SK-N-SH (cell line): Measurements from ENCODE around the gene HECTD2. TPM values are rescaled to one million over a fixed set of nuclear protein-coding genes. Genes with fewer than 3 reads are reported as not detected.

Experiments used
- CTCF ChIA-PET: fragments of 300-600, 350-600 bp; formaldehyde crosslinking; extraction: SDS; loops from one replicate; lab custom pipeline; 2021; lab: Yijun Ruan, JAX
- POLR2A ChIA-PET: fragments of 350-600 bp; sonication (Branson Sonifier 250); formaldehyde crosslinking; extraction: SDS; loops from one replicate; lab custom pipeline; 2020; ENCODE audit warnings: antibody characterized with exemption, inconsistent platforms; lab: Yijun Ruan, JAX
- DNase-seq: peaks from one replicate; pipeline ENCODE4 v3.0.0; 2012
- H2AFZ ChIP-seq: fragments of 200-600 bp; sonication (generic); 2 replicates; pipeline ENCODE4 v1.8.1; 2016; ENCODE audit warnings: antibody characterized with exemption, mild to moderate bottlenecking, low read depth
- H3F3A ChIP-seq: fragments of 200-600 bp; sonication (generic); replicated peaks from 2 replicates; pipeline ENCODE3; 2016; ENCODE audit warnings: antibody characterized with exemption, mild to moderate bottlenecking; ENCODE audit not compliant: insufficient read depth
- H3K27ac ChIP-seq, 2 experiments: fragments of 200-500 bp in 1 of 2; fragments of 200-600 bp in 1 of 2; sonication (Bioruptor generic) in 1 of 2; sonication (generic), shearing (Covaris generic) in 1 of 2; 2 replicates each; pipeline versions ENCODE4 v1.5.1 to v1.6.1; 2014 to 2016; ENCODE audit warnings: low read depth in 2 of 2, inconsistent platforms in 1 of 2, low read length in 1 of 2, mild to moderate bottlenecking in 1 of 2, mixed read lengths in 1 of 2
- H3K27me3 ChIP-seq: fragments of 200-600 bp; sonication (generic), shearing (Covaris generic); 2 replicates; pipeline ENCODE4 v1.6.1; 2016; ENCODE audit warnings: mixed run types; ENCODE audit not compliant: insufficient read depth
- H3K36me3 ChIP-seq, 2 experiments: fragments of 200-500 bp in 1 of 2; fragments of 200-600 bp in 1 of 2; sonication (Bioruptor generic) in 1 of 2; sonication (generic) in 1 of 2; replicated peaks in 1 of 2; 2 replicates each; pipeline versions ENCODE3 to v1.5.1; 2014 to 2016; ENCODE audit warnings: low read length in 1 of 2, mild to moderate bottlenecking in 1 of 2; ENCODE audit not compliant: insufficient read depth in 2 of 2, control insufficient read depth in 1 of 2
- H3K4me1 ChIP-seq, 2 experiments: fragments of 200-500 bp in 1 of 2; fragments of 200-600 bp in 1 of 2; sonication (Bioruptor generic) in 1 of 2; sonication (generic), shearing (Covaris generic) in 1 of 2; 2 replicates each; pipeline versions ENCODE4 v1.5.1 to v1.6.1; 2014 to 2016; ENCODE audit warnings: low read depth in 1 of 2, low read length in 1 of 2, mixed run types in 1 of 2; ENCODE audit not compliant: insufficient read depth in 2 of 2, control insufficient read depth in 1 of 2
- H3K4me2 ChIP-seq: fragments of 200-600 bp; sonication (generic), shearing (Covaris generic); 2 replicates; pipeline ENCODE4 v1.6.1; 2017; ENCODE audit warnings: mixed run types
- H3K4me3 ChIP-seq, 2 experiments: fragments of 200-500 bp in 1 of 2; fragments of 200-600 bp in 1 of 2; sonication (Bioruptor generic) in 1 of 2; sonication (generic), shearing (Covaris generic) in 1 of 2; 2 replicates each; pipeline versions ENCODE4 v1.5.1 to v1.8.1; 2014 to 2016; ENCODE audit warnings: low read depth in 2 of 2, inconsistent platforms in 1 of 2, low read length in 1 of 2, mild to moderate bottlenecking in 1 of 2, mixed read lengths in 1 of 2, moderate library complexity in 1 of 2
- H3K79me2 ChIP-seq: fragments of 200-600 bp; sonication (generic); 2 replicates; pipeline ENCODE4 v1.8.1; 2017; ENCODE audit warnings: mild to moderate bottlenecking; ENCODE audit not compliant: insufficient read depth
- H3K9ac ChIP-seq: fragments of 200-600 bp; sonication (generic); 2 replicates; pipeline ENCODE4 v1.6.1; 2017; ENCODE audit warnings: mixed run types
- H3K9me2 ChIP-seq: fragments of 200-600 bp; sonication (generic); 2 replicates; pipeline ENCODE4 v1.6.1; 2017; ENCODE audit warnings: mixed run types
- H3K9me3 ChIP-seq: fragments of 200-600 bp; sonication (generic); 2 replicates; pipeline ENCODE4 v1.6.1; 2017; ENCODE audit warnings: mixed run types, mild to moderate bottlenecking, moderate library complexity
- H4K20me1 ChIP-seq: fragments of 200-600 bp; sonication (generic); 2 replicates; pipeline ENCODE4 v1.6.1; 2017; ENCODE audit warnings: mild to moderate bottlenecking, mixed run types; ENCODE audit not compliant: insufficient read depth
- ELF1 ChIP-seq: IDR thresholded peaks from 2 replicates; pipeline ENCODE4 v1.4.0; 2012
- EP300 ChIP-seq, 2 experiments: IDR thresholded peaks; 2 replicates each; pipeline versions ENCODE4 v1.4.0 to v1.6.1; 2012; ENCODE audit warnings: borderline replicate concordance in 1 of 2, low read depth in 1 of 2, low read length in 1 of 2
- FOXM1 ChIP-seq: IDR thresholded peaks from 2 replicates; pipeline ENCODE4 v1.4.0; 2012; ENCODE audit warnings: low read depth, mild to moderate bottlenecking
- IRF3 ChIP-seq: fragments of 150-350 bp; IDR thresholded peaks from 2 replicates; pipeline ENCODE4 v1.6.1; 2016; ENCODE audit warnings: mild to moderate bottlenecking, low read depth, low read length
- JUND ChIP-seq: IDR thresholded peaks from 2 replicates; pipeline ENCODE4 v1.4.0; 2012
- MAX ChIP-seq: IDR thresholded peaks from 2 replicates; pipeline ENCODE4 v1.4.0; 2012; ENCODE audit warnings: low read depth
- MEF2A ChIP-seq: IDR thresholded peaks from 2 replicates; pipeline ENCODE4 v1.4.0; 2012; ENCODE audit warnings: low read depth, borderline replicate concordance
- PBX3 ChIP-seq: IDR thresholded peaks from 2 replicates; pipeline ENCODE4; 2012
- RAD21 ChIP-seq: IDR thresholded peaks from 2 replicates; pipeline ENCODE4 v1.6.1; 2012; ENCODE audit warnings: mild to moderate bottlenecking, low read length
- RCOR1 ChIP-seq: fragments of 150-350 bp; IDR thresholded peaks from 2 replicates; pipeline ENCODE4 v1.6.1; 2017; ENCODE audit warnings: antibody characterized with exemption, low read length
- REST ChIP-seq: IDR thresholded peaks from 2 replicates; pipeline ENCODE4 v1.6.1; 2012; ENCODE audit warnings: mild to moderate bottlenecking, low read depth, low read length, moderate library complexity
- SIN3A ChIP-seq: IDR thresholded peaks from 2 replicates; pipeline ENCODE4 v1.6.1; 2012; ENCODE audit warnings: low read depth, mild to moderate bottlenecking, low read length, moderate library complexity, borderline replicate concordance
- SMC3 ChIP-seq: IDR thresholded peaks from 2 replicates; pipeline ENCODE4 v1.6.1; 2012; ENCODE audit warnings: low read depth, low read length, improper control_type of control experiment
- TAF1 ChIP-seq: IDR thresholded peaks from 2 replicates; pipeline ENCODE4 v1.6.1; 2012; ENCODE audit warnings: low read depth, mild to moderate bottlenecking, low read length, moderate library complexity, borderline replicate concordance
- TEAD4 ChIP-seq: IDR thresholded peaks from 2 replicates; pipeline ENCODE4 v1.4.0; 2012; ENCODE audit warnings: mild to moderate bottlenecking, borderline replicate concordance; ENCODE audit not compliant: insufficient read depth
- WGBS: methylation state at CpG from one replicate; pipeline ENCODE4 v1.1.6; 2017; ENCODE audit warnings: low lambda C conversion rate; 5-methylcytosine and 5-hydroxymethylcytosine counted together
- polyA plus RNA-seq, 3 experiments: library from polyadenylated mRNA; depleted of rRNA; stranded (reverse); fragments of >200 nt; gene quantifications; 2 replicates each; pipeline ENCODE4 v1.2.3, GENCODE V29; 2012

Gene HECTD2
- polyA plus RNA-seq, 1 of the 3 experiments (the other 2 are of a cell fraction), result 4.1 TPM

GRCh38 chr10:91391920-91392319 is 18.2 kb upstream of the HECTD2 start:
- Histone ChIP-seq H3K9me3 (no peaks in the 10 kb centered on the region), H3K9me2 (no peaks in the 10 kb centered on the region), H3K27ac (no peak overlapping the region), H3F3A (no peaks in the 10 kb centered on the region), H4K20me1 (no peaks in the 10 kb centered on the region), H3K4me1 (no peaks in the 10 kb centered on the region; a peak in 1 of 4 replicates), H3K4me3 (no peak overlapping the region), H3K27me3 (no peaks in the 10 kb centered on the region), H3K79me2 (no peaks in the 10 kb centered on the region), H3K9ac (no peak overlapping the region), H2AFZ (no peak overlapping the region), H3K36me3 (no peaks in the 10 kb centered on the region), H3K4me2 (no peak overlapping the region)
- CTCF ChIA-PET, result interaction anchor here (0.6 to 3.7 kb wide), 5 partner anchors 11 to 243 kb away, joined by 3 to 19 read pairs (median 10); no protein-coding TSS in a partner anchor
- 82% methylated on average over 1 of the region's 1 CpG for WGBS
- POLR2A ChIA-PET, result no interaction called here
- no peak for DNase-seq
- TF ChIP-seq RCOR1, result no peak
- TF ChIP-seq JUND, result no peak
- no peak for TF ChIP-seq MEF2A
- no peak for TF ChIP-seq TAF1
- no peak for TF ChIP-seq SIN3A
- TF ChIP-seq TEAD4, result no peak
- TF ChIP-seq REST, result no peak
- no peak for TF ChIP-seq SMC3
- TF ChIP-seq MAX, result no peak
- no peak for TF ChIP-seq ELF1
- TF ChIP-seq RAD21, result no peak
- no peak for TF ChIP-seq FOXM1
- no peak for TF ChIP-seq EP300 (IDR thresholded peaks at IDR 0.05; ENCODE audit: borderline replicate concordance in 1 of 2, low read depth in 1 of 2, low read length in 1 of 2)
- no peak for TF ChIP-seq PBX3
- TF ChIP-seq IRF3, result no peak
